GM19395 (cell line): ENCODE measurements around the gene HIF3A.
"Not testable (repeated sequence)": the region's sequence is repeated elsewhere in the genome, so short reads cannot be mapped to it uniquely, and the experiment has no call there.

Experiments used
- ATAC-seq: cut with Tn5 transposase; IDR thresholded peaks from one replicate; pipeline ENCODE4 v1.9.1; 2021; ENCODE audit warnings: mild to moderate bottlenecking, moderate library complexity; ENCODE audit not compliant: unreplicated experiment

The HIF3A gene

DNA sequence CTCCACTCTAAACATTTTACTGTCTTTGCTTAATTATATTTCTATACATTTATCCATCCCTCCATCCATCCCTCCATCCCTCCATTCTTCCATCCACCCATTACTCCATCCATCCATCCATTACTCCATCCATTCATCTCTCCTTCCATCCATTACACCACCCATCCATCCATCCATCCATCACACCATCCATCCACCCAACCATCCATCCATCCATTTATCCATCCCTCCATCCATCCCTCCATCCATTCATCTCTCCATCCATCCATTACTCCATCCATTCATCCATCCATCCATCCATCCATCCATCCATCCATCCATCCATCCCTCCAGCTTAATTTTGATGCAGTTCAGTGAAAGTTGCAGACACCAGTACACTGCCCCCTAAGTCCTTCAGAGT lies 5.0 kb upstream of the HIF3A start:
- no peak for ATAC-seq

- no peak for ATAC-seq
These were observed 2.3 kb upstream of the HIF3A start for GRCh38 chr19:46294494-46294893.

- no peak for ATAC-seq
These were observed 1.2 kb upstream of the HIF3A start for GRCh38 chr19:46295401-46296201.

DNA sequence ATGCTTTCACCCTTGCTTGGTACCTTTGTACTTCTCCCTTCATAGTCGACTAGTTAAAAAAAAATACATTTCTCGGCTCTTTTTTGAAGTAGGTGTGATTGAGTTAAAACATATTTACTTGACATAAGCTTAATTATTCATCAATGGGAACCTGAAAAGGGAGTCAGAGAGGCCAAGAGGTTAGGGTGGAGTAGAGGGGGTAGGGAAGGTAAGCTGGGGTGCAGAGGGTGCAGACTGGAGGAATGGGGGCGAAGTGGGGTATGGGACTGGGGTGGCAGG lies 701 bp upstream of the HIF3A start:
- no peak for ATAC-seq

GRCh38 chr19:46297700-46298478 lies 1.0 kb downstream of the HIF3A start:
- ATAC-seq: no peak

- ATAC-seq: no peak
These were observed 1.7 kb downstream of the HIF3A start for GRCh38 chr19:46298479-46299003.

- no peak for ATAC-seq
These were observed 2.2 kb downstream of the HIF3A start for GRCh38 chr19:46299004-46299509.

- no peak for ATAC-seq
These were observed 2.9 kb downstream of the HIF3A start for GRCh38 chr19:46299695-46300094.

- ATAC-seq: no peak
These were observed 6.5 kb downstream of the HIF3A start for GRCh38 chr19:46303322-46303690.

GRCh38 chr19:46303691-46304397 lies 7.0 kb downstream of the HIF3A start:
- no peak for ATAC-seq

DNA sequence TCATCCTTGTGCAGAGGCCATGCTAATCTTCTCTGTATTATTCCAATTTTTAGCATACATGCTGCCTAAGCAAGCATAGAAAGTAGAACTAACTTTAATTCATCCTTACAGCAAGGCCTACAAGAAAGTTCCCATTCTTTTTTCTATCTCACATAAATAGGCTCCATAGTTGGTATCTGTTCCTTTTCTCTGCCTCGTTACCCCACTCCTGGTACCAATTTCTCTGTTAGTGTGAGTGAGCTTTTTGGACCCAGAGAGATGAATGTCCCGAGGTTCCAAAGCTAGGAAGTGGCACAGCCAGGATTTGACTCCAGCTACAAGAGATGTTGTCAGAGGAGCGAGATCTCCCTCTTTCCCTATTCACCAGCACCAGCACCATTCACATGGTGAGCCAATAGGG lies 9.7 kb downstream of the HIF3A start:
- no peak for ATAC-seq

DNA sequence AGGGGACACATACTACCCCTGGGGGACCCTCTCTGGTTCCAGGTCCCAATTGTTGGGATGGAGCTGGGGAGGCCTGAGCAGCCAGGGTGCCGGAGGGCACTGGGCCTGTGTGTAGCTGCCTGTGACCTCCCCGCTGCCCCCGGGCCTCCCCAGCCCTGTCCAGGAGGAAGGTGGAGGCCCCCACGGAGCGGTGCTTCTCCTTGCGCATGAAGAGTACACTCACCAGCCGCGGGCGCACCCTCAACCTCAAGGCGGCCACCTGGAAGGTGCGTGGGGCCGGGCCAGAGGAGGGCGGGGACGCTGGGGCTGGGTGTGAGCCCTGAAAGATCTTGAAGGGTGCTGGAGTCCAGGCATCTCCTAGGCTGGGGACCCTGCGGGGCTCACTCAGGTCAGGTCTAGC lies 11.7 kb downstream of the HIF3A start:
- ATAC-seq: no peak

DNA sequence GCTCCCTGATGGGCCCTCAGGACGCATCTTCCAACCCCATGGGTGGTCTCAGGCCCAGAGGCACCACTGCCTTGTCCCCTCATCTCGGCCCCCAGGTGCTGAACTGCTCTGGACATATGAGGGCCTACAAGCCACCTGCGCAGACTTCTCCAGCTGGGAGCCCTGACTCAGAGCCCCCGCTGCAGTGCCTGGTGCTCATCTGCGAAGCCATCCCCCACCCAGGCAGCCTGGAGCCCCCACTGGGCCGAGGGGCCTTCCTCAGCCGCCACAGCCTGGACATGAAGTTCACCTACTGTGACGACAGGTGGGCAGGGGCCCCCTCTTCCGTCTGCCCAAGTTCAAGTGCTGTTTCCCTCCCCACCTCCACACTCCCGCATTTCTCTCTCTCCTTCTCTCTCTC lies 12.2 kb downstream of the HIF3A start:
- ATAC-seq: no peak

DNA sequence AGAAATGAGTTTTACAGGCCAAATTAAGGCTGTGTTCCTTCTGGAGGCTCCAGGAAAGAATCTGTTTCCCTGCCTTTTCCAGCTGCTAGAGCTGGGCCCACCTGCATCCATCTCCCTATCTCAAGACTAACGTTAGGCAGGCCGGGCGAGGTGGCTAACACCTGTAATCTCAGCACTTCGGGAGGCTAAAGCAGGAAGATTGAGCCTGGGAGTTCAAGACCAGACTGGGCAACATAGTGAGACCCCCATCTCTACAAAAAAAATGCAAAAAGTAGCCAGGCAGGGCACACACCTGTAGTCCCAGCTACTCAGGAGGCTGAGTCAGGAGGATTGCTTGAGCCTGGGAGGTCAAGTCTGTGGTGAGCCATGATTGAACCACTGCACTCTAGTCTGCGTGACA lies 14.6 kb downstream of the HIF3A start:
- ATAC-seq: no peak

DNA sequence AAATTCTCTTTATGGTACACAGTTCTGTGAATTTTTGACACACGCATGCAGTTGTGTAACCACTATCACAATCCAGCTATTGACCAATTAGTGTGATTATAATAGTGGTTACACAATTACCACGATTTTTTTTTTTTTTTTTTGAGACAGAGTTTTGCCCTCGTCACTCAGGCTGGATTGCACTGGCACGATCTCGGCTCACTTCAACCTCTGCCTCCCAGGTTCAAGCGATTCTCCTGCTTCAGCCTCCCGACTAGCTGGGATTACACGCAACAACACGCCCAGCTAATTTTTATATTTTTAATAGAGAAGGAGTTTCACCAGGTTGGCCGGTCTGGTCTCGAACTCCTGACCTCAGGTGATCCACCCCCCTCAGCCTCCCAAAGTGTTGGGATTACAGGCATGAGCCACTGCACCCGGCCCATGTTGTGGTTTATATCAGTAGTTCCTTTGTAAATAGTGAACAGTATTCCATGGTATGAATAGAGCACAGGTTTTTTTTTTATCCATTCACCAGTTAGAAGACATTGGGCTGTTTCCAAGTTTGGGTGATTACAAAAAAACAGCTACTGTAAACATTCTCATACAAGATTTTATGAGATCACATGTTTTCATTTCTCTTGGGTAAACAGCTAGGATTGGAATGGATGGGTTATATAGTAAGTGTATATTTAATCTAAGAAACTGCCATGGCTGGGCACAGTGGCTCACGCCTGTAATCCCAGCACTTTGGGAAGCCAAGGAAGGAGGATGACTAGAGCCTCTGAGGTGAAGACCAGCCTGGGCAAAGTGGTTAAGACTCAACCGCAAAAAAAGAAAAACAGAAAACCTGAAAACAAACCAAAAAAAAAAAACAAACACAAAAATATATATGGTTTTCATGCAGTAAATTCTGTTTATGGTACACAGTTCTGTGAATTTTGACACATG lies 17.0 kb downstream of the HIF3A start:
- ATAC-seq: not testable (repeated sequence)

DNA sequence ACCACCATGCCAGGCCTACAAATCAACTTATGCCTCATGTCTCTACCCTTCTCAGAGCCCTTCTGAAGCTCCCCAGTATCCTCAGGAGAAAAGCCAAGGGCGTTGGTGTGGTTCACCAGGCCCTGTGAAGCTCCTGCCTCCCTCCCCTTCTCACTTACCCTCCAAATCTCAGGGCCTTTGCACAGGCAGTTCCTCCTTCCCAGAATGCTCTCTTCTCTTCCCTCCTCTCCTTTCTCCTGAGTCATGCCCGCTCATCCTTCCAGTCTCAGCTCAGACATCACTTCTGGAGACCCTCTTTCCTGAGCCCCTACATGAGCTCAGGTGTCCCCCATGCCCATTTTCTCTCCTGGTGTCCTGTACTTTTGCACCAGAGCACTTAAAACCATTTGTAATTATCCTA lies 20.5 kb downstream of the HIF3A start:
- no peak for ATAC-seq

GRCh38 chr19:46319613-46320012 lies 22.8 kb downstream of the HIF3A start:
- no peak for ATAC-seq

- no peak for ATAC-seq
These were observed 23.7 kb downstream of the HIF3A start for GRCh38 chr19:46320559-46320958.

DNA sequence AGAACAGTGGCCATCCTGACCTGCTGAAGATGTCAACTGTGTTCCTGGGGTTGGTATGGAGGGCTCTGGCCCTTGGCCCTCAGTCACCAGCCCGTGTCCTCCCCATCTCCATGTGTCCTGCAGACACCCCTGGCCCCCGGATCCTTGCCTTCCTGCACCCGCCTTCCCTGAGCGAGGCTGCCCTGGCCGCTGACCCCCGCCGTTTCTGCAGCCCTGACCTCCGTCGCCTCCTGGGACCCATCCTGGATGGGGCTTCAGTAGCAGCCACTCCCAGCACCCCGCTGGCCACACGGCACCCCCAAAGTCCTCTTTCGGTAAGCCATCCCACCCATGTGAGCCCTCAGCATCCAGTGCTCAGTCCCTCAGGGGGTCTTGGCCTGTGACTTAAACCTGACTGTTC lies 24.8 kb downstream of the HIF3A start:
- ATAC-seq: no peak

DNA sequence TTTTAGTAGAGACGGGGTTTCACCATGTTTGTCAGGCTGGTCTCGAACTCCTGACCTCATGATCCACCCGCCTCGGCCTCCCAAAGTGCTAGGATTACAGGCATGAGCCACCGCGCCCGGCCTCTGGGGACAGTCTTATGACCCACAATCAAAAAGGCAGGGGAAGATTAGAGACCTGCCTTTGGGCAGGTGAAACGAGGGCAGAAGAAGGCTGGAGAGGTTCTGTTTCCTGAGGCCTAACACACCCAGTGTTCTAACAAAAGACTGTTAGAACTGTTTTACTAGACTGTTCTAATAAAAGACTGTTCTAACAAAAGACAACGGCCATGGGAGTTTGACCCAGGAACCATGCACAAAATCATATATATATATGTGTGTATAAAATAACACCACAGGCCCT lies 26.4 kb downstream of the HIF3A start:
- not testable (repeated sequence) for ATAC-seq
